OCI-LY7 (cell line): Measurements from ENCODE around the gene TAF4.

Source experiments
- EZH2phosphoT487 ChIP-seq: fragments of 200-600 bp; sonication (generic); IDR thresholded peaks from 2 replicates; pipeline ENCODE4 v1.6.1; 2018; ENCODE audit warnings: low read depth, borderline replicate concordance, mild to moderate bottlenecking, mixed run types, antibody characterized with exemption, low read length, moderate library complexity, mixed read lengths
- TF ChIP-seq, protein P1 (sequence below): fragments of 200-600 bp; sonication (generic); conservative IDR thresholded peaks from 2 replicates; pipeline ENCODE4 v1.5.1; 2014; ENCODE audit warnings: mild to moderate bottlenecking, antibody characterized with exemption, low read length, moderate library complexity, mixed read lengths

DNA sequence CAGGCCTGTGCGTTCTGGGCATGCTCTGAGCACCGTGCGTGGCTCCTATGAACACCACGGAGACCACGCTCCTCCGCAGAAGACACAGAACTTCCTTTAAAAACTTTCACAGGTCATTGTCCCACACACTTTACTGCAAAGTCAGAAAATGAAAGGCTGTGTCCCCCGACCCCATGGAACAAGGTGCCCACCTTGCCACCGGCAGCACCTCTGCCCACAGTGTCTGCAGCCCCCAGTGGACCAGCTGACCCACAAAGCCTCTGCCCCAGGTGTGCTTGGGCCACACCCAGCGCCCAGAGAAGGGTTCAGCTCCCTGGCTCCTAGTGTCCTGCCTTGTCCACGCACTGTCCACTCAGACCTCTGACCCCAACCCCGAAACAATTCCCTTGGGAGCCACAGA is 8.7 kb downstream of the TAF4 start:
- TF ChIP-seq, protein P1, sequence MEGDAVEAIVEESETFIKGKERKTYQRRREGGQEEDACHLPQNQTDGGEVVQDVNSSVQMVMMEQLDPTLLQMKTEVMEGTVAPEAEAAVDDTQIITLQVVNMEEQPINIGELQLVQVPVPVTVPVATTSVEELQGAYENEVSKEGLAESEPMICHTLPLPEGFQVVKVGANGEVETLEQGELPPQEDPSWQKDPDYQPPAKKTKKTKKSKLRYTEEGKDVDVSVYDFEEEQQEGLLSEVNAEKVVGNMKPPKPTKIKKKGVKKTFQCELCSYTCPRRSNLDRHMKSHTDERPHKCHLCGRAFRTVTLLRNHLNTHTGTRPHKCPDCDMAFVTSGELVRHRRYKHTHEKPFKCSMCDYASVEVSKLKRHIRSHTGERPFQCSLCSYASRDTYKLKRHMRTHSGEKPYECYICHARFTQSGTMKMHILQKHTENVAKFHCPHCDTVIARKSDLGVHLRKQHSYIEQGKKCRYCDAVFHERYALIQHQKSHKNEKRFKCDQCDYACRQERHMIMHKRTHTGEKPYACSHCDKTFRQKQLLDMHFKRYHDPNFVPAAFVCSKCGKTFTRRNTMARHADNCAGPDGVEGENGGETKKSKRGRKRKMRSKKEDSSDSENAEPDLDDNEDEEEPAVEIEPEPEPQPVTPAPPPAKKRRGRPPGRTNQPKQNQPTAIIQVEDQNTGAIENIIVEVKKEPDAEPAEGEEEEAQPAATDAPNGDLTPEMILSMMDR, result no peak
- no peak for TF ChIP-seq EZH2phosphoT487
